HEK293T (cell line): ENCODE measurements around the gene MACROD2.

Experiments
- CTCF ChIA-PET: fragments of 350-600 bp; formaldehyde crosslinking; extraction: SDS; loops from one replicate; lab custom pipeline; 2021; ENCODE audit warnings: antibody characterized with exemption, inconsistent platforms; lab: Yijun Ruan, JAX
- POLR2A ChIA-PET: fragments of 350-600 bp; formaldehyde crosslinking; extraction: SDS; loops from one replicate; lab custom pipeline; 2020; ENCODE audit warnings: antibody characterized with exemption, inconsistent platforms; lab: Yijun Ruan, JAX
- DNase-seq: peaks from one replicate; pipeline ENCODE4 v3.0.0; 2012; ENCODE audit warnings: mixed read lengths; ENCODE audit errors: extremely low spot score
- ARNT ChIP-seq: fragments of 450-650 bp; IDR thresholded peaks from 2 replicates; pipeline ENCODE4 v1.6.1; 2017; ENCODE audit warnings: mild to moderate bottlenecking
- BHLHE40 ChIP-seq: fragments of 450-650 bp; IDR thresholded peaks from 2 replicates; pipeline ENCODE4 v1.6.1; 2016; ENCODE audit warnings: mild to moderate bottlenecking, moderate library complexity, borderline replicate concordance
- CTBP1 ChIP-seq: fragments of 450-650 bp; IDR thresholded peaks from 2 replicates; pipeline ENCODE4 v1.6.1; 2016; ENCODE audit warnings: borderline replicate concordance
- ELF4 ChIP-seq: fragments of 450-650 bp; IDR thresholded peaks from 2 replicates; pipeline ENCODE4 v1.6.1; 2017; ENCODE audit warnings: antibody characterized with exemption
- FOXA1 ChIP-seq: fragments of 450-650 bp; IDR thresholded peaks from 2 replicates; pipeline ENCODE4 v1.6.1; 2016; ENCODE audit warnings: mild to moderate bottlenecking
- FOXK2 ChIP-seq: fragments of 450-650 bp; IDR thresholded peaks from 2 replicates; pipeline ENCODE4 v1.6.1; 2016; ENCODE audit warnings: mild to moderate bottlenecking
- FOXM1 ChIP-seq: fragments of 450-650 bp; IDR thresholded peaks from 2 replicates; pipeline ENCODE4 v1.6.1; 2017; ENCODE audit warnings: mild to moderate bottlenecking, borderline replicate concordance
- HDGF ChIP-seq: fragments of 450-650 bp; IDR thresholded peaks from 2 replicates; pipeline ENCODE4 v1.6.1; 2017; ENCODE audit warnings: antibody characterized with exemption, borderline replicate concordance
- L3MBTL2 ChIP-seq: fragments of 450-650 bp; conservative IDR thresholded peaks from 2 replicates; pipeline ENCODE4 v1.6.1; 2016; ENCODE audit warnings: mild to moderate bottlenecking
- LEF1 ChIP-seq: fragments of 450-650 bp; IDR thresholded peaks from 2 replicates; pipeline ENCODE4 v1.6.1; 2017; ENCODE audit warnings: mild to moderate bottlenecking, borderline replicate concordance
- NFRKB ChIP-seq: fragments of 450-650 bp; IDR thresholded peaks from 2 replicates; pipeline ENCODE4 v1.6.1; 2016; ENCODE audit warnings: mild to moderate bottlenecking, moderate library complexity
- PKNOX1 ChIP-seq: fragments of 450-650 bp; IDR thresholded peaks from 2 replicates; pipeline ENCODE4 v1.6.1; 2016
- SP1 ChIP-seq: fragments of 450-650 bp; IDR thresholded peaks from 2 replicates; pipeline ENCODE4 v1.6.1; 2017
- SUZ12 ChIP-seq: fragments of 450-650 bp; IDR thresholded peaks from 2 replicates; pipeline ENCODE4 v1.6.1; 2016; ENCODE audit warnings: mild to moderate bottlenecking
- TARDBP ChIP-seq: fragments of 450-650 bp; IDR thresholded peaks from 2 replicates; pipeline ENCODE4 v1.6.1; 2016
- ZNF384 ChIP-seq: fragments of 450-650 bp; IDR thresholded peaks from 2 replicates; pipeline ENCODE4 v1.6.1; 2016

The MACROD2 gene

DNA sequence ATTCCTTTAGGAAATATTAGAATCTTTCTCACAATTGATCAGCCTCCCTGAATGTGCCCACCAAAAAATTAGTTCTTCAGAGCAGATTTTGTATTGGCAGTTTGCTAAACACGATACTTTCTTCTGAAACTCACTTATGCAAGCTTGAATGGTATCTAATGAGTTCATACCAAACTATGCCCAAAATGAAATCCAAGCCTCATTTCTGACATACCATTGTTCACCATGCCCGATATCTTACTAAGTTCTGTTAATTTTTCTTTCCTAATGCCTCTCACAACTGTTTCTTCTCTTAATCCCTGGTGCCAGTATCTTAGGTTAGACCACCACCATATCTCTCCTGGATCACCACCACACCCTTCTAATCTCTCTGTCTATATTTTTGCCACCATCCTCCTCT is 1822.0 kb downstream of the MACROD2 start:
- ChIA-PET CTCF (no interaction called here), POLR2A (no interaction called here)
- DNase-seq, result no peak
- TF ChIP-seq ELF4 (no peak), BHLHE40 (no peak), L3MBTL2 (no peak), FOXA1 (no peak), FOXM1 (no peak), CTBP1 (no peak), TARDBP (no peak), ZNF384 (no peak), SP1 (no peak), FOXK2 (no peak)

- TF ChIP-seq ARNT, result no peak
- TF ChIP-seq LEF1, result no peak
- no peak for TF ChIP-seq FOXM1
- TF ChIP-seq SUZ12, result no peak
- no peak for TF ChIP-seq SP1
- no peak for TF ChIP-seq FOXK2
- no peak for TF ChIP-seq BHLHE40
- no peak for TF ChIP-seq NFRKB
- TF ChIP-seq ZNF384, result no peak
- no peak for TF ChIP-seq L3MBTL2
- TF ChIP-seq HDGF, result no peak
- no peak for DNase-seq
- ChIA-PET POLR2A (no interaction called here), CTCF (no interaction called here)
Observed at GRCh38 chr20:15818651-15819071, 1823.3 kb downstream of the MACROD2 start.

DNA sequence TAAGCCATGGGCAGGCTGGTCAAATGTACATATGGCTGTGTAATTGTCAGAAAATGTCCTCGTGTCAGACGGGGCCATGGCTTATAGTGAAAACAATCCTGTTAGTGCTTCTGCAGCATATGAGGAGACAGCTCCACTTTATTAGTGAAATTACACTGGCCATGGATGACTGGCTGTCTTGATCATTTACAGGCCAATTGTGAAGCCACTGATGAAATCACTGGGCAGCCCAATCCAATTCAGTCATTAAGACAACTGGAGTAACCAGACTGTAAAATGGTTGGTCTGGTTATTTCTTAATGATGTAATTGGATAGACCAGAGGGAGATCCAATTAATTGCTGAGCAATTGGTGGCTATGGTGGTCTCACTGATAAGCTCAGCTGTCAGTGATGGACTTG is 1828.4 kb downstream of the MACROD2 start:
- CTCF ChIA-PET, result no interaction called here
- no peak for DNase-seq
- TF ChIP-seq L3MBTL2, result no peak
- TF ChIP-seq FOXM1, result no peak
- TF ChIP-seq PKNOX1, result no peak
- no peak for TF ChIP-seq TARDBP
- TF ChIP-seq LEF1, result no peak
- TF ChIP-seq ARNT, result no peak
- no peak for TF ChIP-seq ELF4
- TF ChIP-seq SP1, result no peak
- TF ChIP-seq BHLHE40, result no peak
- no peak for TF ChIP-seq CTBP1
- TF ChIP-seq SUZ12, result no peak
- no peak for TF ChIP-seq FOXK2
- TF ChIP-seq NFRKB, result no peak
- TF ChIP-seq HDGF, result no peak
- TF ChIP-seq FOXA1, result no peak
- no peak for TF ChIP-seq ZNF384
- POLR2A ChIA-PET, result no interaction called here

- POLR2A ChIA-PET, result no interaction called here
- no peak for TF ChIP-seq HDGF
- no peak for TF ChIP-seq BHLHE40
- no peak for TF ChIP-seq ARNT
- no peak for TF ChIP-seq FOXA1
- no peak for TF ChIP-seq TARDBP
- TF ChIP-seq L3MBTL2, result no peak
- no peak for TF ChIP-seq SUZ12
- no peak for TF ChIP-seq ZNF384
- no peak for TF ChIP-seq LEF1
- no peak for TF ChIP-seq FOXM1
- TF ChIP-seq SP1, result no peak
- DNase-seq, result no peak
- CTCF ChIA-PET, result no interaction called here
Observed at GRCh38 chr20:15827628-15828027, 1832.3 kb downstream of the MACROD2 start.

GRCh38 chr20:15831201-15831600 is 1835.9 kb downstream of the MACROD2 start:
- POLR2A ChIA-PET, result no interaction called here
- no peak for TF ChIP-seq ZNF384
- CTCF ChIA-PET, result interaction anchor here (0.7 kb wide), 1 partner anchor 33 kb away, joined by 4 read pairs; no protein-coding TSS in a partner anchor

GRCh38 chr20:15832512-15832911 is 1837.2 kb downstream of the MACROD2 start:
- POLR2A ChIA-PET, result no interaction called here
- no peak for DNase-seq
- CTCF ChIA-PET, result no interaction called here
- no peak for TF ChIP-seq LEF1
- no peak for TF ChIP-seq SP1
- no peak for TF ChIP-seq TARDBP
- TF ChIP-seq FOXM1, result no peak
- no peak for TF ChIP-seq ZNF384
- no peak for TF ChIP-seq FOXA1
- no peak for TF ChIP-seq BHLHE40
- no peak for TF ChIP-seq ARNT
- no peak for TF ChIP-seq HDGF
- TF ChIP-seq FOXK2, result no peak
- no peak for TF ChIP-seq SUZ12
- no peak for TF ChIP-seq CTBP1
- TF ChIP-seq NFRKB, result no peak

More at GRCh38 chr20:15831201-15831600, 1835.9 kb downstream of the MACROD2 start:
- DNase-seq, result no peak

- no peak for TF ChIP-seq FOXM1
- TF ChIP-seq ZNF384, result no peak
- no peak for TF ChIP-seq SP1
- no peak for TF ChIP-seq PKNOX1
- TF ChIP-seq FOXA1, result no peak
- TF ChIP-seq TARDBP, result no peak
- no peak for TF ChIP-seq NFRKB
- DNase-seq, result no peak
- ChIA-PET CTCF (no interaction called here), POLR2A (no interaction called here)
Observed at GRCh38 chr20:15834857-15835256, 1839.5 kb downstream of the MACROD2 start.
